Peyer's patch (tissue), 4 donors: ENCODE results near the gene SNX6. TPM values are rescaled to one million over a fixed set of nuclear protein-coding genes. Genes with fewer than 3 reads are reported as not detected.

Experiments
- DNase-seq, 3 donors: peaks; one replicate each; pipeline ENCODE4 v3.0.0-alpha.2; 2017 to 2019
- H3K27ac ChIP-seq, 4 donors: fragments of 200-600 bp; sonication (generic); one replicate each; pipeline ENCODE4 v1.5.1; 2016 to 2019
- H3K27me3 ChIP-seq, 2 donors: fragments of 200-600 bp; sonication (generic); one replicate each; pipeline ENCODE4 v1.5.1; 2019
- H3K36me3 ChIP-seq, 3 donors: fragments of 200-600 bp; sonication (generic); one replicate each; pipeline ENCODE4 v1.5.1; 2016 to 2019
- H3K4me1 ChIP-seq, 4 donors: fragments of 200-600 bp; sonication (generic); one replicate each; pipeline ENCODE4 v1.5.1; 2016 to 2019
- H3K4me3 ChIP-seq, 4 donors: fragments of 200-600 bp; sonication (generic); 1 replicate in 3 of 4; 2 replicates in 1 of 4; pipeline ENCODE4 v1.5.1; 2016 to 2019; ENCODE audit warnings: mild to moderate bottlenecking in 1 of 4
- H3K9me3 ChIP-seq, 4 donors: fragments of 200-600 bp; sonication (generic); one replicate each; pipeline ENCODE4 v1.5.1; 2016 to 2019; ENCODE audit warnings: mild to moderate bottlenecking in 1 of 4
- POLR2A ChIP-seq, 2 donors: fragments of 450-650 bp; IDR thresholded peaks; one replicate each; pipeline ENCODE4 v1.5.1; 2017; ENCODE audit warnings: antibody characterized with exemption in 2 of 2, mild to moderate bottlenecking in 2 of 2, moderate library complexity in 2 of 2
- total RNA-seq, 4 donors: library from RNA; depleted of rRNA; stranded (reverse); fragments of >200 nt; gene quantifications; one replicate each; pipeline ENCODE4 v1.1.0, GENCODE V29; 2016
- TF ChIP-seq, protein P1 (sequence below), 6 experiments: fragments of 450-650 bp in 4 of 6; fragments of 200-600 bp in 2 of 6; sonication (generic) in 1 of 6; IDR thresholded peaks; one replicate each; pipeline ENCODE4 v1.5.1; 2017 to 2019; ENCODE audit warnings: antibody characterized with exemption in 6 of 6, mild to moderate bottlenecking in 3 of 6, moderate library complexity in 1 of 6

SNX6 gene
- total RNA-seq, 4 donors from 2014 or later: 46.8 to 90.2 (median 64.9) TPM

DNA sequence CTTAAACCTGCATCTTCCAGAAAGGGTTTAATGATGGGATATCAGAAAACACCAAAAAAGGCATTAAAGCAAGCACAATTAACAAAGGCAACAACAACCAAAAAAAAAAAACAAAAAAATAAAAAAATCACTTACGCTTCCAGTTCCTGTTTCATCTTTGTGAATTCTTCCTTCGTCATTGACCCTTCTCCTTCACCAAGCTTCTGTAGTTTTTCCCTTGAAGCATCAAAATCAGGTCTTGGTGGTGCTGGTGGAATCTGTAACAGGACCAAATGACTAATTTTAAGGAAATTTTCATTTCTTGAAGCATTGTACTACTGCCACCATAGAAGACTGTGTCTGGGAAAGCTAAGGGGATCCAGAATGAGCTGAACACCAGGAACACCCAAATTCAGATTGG lies 24.5 kb downstream of the SNX6 start:
- Histone ChIP-seq H3K36me3 (peaks cover 0 to 88% (median 5%) of the 10 kb centered on the region in 3 donors), H3K9me3 (no peaks in the 10 kb centered on the region), H3K27ac (no peak overlapping the region), H3K27me3 (no peaks in the 10 kb centered on the region), H3K4me1 (no peaks in the 10 kb centered on the region), H3K4me3 (no peak overlapping the region)
- TF ChIP-seq, protein P1, sequence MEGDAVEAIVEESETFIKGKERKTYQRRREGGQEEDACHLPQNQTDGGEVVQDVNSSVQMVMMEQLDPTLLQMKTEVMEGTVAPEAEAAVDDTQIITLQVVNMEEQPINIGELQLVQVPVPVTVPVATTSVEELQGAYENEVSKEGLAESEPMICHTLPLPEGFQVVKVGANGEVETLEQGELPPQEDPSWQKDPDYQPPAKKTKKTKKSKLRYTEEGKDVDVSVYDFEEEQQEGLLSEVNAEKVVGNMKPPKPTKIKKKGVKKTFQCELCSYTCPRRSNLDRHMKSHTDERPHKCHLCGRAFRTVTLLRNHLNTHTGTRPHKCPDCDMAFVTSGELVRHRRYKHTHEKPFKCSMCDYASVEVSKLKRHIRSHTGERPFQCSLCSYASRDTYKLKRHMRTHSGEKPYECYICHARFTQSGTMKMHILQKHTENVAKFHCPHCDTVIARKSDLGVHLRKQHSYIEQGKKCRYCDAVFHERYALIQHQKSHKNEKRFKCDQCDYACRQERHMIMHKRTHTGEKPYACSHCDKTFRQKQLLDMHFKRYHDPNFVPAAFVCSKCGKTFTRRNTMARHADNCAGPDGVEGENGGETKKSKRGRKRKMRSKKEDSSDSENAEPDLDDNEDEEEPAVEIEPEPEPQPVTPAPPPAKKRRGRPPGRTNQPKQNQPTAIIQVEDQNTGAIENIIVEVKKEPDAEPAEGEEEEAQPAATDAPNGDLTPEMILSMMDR (IDR thresholded peaks at IDR 0.05): no peak
- no peak for TF ChIP-seq POLR2A (IDR thresholded peaks at IDR 0.05)
- no peak for DNase-seq

GRCh38 chr14:34604995-34605394 lies 25.0 kb downstream of the SNX6 start:
- DNase-seq: no peak
- H3K9me3 ChIP-seq: no peaks in the 10 kb centered on the region
- no peak for TF ChIP-seq POLR2A (IDR thresholded peaks at IDR 0.05)
- TF ChIP-seq, protein P1 (IDR thresholded peaks at IDR 0.05): no peak
- no peaks in the 10 kb centered on the region for H3K4me1 ChIP-seq
- H3K36me3 ChIP-seq: peaks cover 0 to 92% (median 5%) of the 10 kb centered on the region in 3 donors
- no peaks in the 10 kb centered on the region for H3K27me3 ChIP-seq
- no peak overlapping the region for H3K27ac ChIP-seq
- no peak overlapping the region for H3K4me3 ChIP-seq

DNA sequence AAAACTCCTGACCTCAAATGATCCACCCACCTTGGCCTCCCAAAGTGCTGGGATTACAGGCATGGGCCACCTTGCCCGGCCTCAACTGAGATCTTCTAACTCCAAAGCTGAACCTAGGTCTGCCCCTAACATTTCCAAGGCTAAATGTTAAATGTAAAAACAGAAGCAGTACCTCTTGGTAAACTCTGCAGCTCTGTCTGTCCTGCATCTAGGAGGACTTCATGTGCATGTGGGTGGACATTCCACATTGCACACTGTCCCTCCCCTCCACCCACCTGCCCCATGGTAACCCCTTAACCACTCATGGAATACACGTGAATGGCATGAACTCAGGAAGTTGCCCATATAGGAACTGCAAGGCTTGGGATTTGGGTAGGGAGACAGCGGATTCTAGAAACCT lies 33.1 kb downstream of the SNX6 start:
- H3K36me3 ChIP-seq: peaks cover 0 to 97% (median 5%) of the 10 kb centered on the region in 3 donors
- TF ChIP-seq, protein P1 (IDR thresholded peaks at IDR 0.05): no peak
- no peak for TF ChIP-seq POLR2A (IDR thresholded peaks at IDR 0.05)

GRCh38 chr14:34593740-34594375 lies 36.1 kb downstream of the SNX6 start:
- no peak overlapping the region for H3K4me3 ChIP-seq
- no peaks in the 10 kb centered on the region for H3K9me3 ChIP-seq
- TF ChIP-seq POLR2A (IDR thresholded peaks at IDR 0.05): no peak
- TF ChIP-seq, protein P1 (IDR thresholded peaks at IDR 0.05): no peak
- no peaks in the 10 kb centered on the region for H3K27me3 ChIP-seq
- H3K4me1 ChIP-seq: no peaks in the 10 kb centered on the region
- DNase-seq: peak in 1 of 3 donors; percentile 17
- no peak overlapping the region for H3K27ac ChIP-seq
- H3K36me3 ChIP-seq: peaks cover 0 to 97% (median 0%) of the 10 kb centered on the region in 3 donors

More for the DNA sequence above, 33.1 kb downstream of the SNX6 start:
- Histone ChIP-seq H3K27me3 (no peaks in the 10 kb centered on the region), H3K4me3 (no peak overlapping the region), H3K27ac (no peak overlapping the region), H3K9me3 (no peaks in the 10 kb centered on the region), H3K4me1 (no peaks in the 10 kb centered on the region)
- DNase-seq: peak in 1 of 3 donors; percentile 24

DNA sequence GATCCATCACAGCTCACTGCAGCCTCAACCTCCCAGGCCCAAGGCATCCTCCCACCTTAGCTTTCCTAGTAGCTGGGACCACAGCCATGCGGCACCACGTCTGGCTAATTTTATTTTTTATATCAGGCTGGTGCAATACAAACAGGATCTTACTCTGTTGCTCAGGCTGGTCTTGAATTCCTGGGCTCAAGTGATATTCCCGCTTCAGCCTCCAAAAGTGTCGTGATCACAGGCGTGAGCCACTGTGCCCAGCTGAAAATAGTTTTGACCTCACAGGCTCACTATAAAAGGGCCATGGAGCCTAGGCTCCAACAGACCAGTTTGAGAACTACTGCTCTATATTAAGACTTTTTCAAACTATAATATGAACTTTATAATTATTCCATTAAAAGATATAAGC lies 37.3 kb downstream of the SNX6 start:
- Histone ChIP-seq H3K9me3 (no peaks in the 10 kb centered on the region), H3K4me1 (no peaks in the 10 kb centered on the region), H3K27me3 (no peaks in the 10 kb centered on the region), H3K27ac (no peak overlapping the region), H3K4me3 (no peak overlapping the region), H3K36me3 (peaks cover 0 to 98% (median 0%) of the 10 kb centered on the region in 3 donors)
- DNase-seq: no peak
- TF ChIP-seq POLR2A (IDR thresholded peaks at IDR 0.05): no peak
- TF ChIP-seq, protein P1 (IDR thresholded peaks at IDR 0.05): no peak
